Bronchial epithelial cell (primary cell): ENCODE results near the gene ABTB2. TPM values are rescaled to one million over a fixed set of nuclear protein-coding genes. Genes with fewer than 3 reads are reported as not detected.

ENCODE experiments used
- DNase-seq: peaks from one replicate; pipeline ENCODE4 v3.0.0-alpha.2; 2010; ENCODE audit warnings: low read depth
- FAIRE-seq: peaks from 2 replicates; lab custom pipeline; 2011; peaks lifted over from hg19 to GRCh38; lab: Jason Lieb, UNC
- H3K27me3 ChIP-seq: 2 replicates; pipeline ENCODE4 v1.5.1; 2011; ENCODE audit warnings: low read length; ENCODE audit not compliant: control insufficient read depth, insufficient read depth
- H3K36me3 ChIP-seq: 2 replicates; pipeline ENCODE4 v1.5.1; 2011; ENCODE audit warnings: low read length; ENCODE audit not compliant: control insufficient read depth, insufficient read depth
- H3K4me3 ChIP-seq: 2 replicates; pipeline ENCODE4 v1.5.1; 2011; ENCODE audit warnings: mild to moderate bottlenecking, low read depth, low read length, control low read depth
- total RNA-seq: library from RNA; depleted of rRNA; stranded (reverse); fragments of >200 nt; gene quantifications from 2 replicates; pipeline ENCODE4 v1.2.1, GENCODE V29; 2014
- TF ChIP-seq, protein P1 (sequence below): IDR thresholded peaks from 2 replicates; pipeline ENCODE4 v1.5.1; 2011; ENCODE audit warnings: mild to moderate bottlenecking, moderate library complexity, low read length, control low read depth, inconsistent platforms; ENCODE audit not compliant: insufficient read depth, severe bottlenecking

Gene ABTB2
- total RNA-seq, 1 donor from 2014 or later = 0.53 TPM

DNA sequence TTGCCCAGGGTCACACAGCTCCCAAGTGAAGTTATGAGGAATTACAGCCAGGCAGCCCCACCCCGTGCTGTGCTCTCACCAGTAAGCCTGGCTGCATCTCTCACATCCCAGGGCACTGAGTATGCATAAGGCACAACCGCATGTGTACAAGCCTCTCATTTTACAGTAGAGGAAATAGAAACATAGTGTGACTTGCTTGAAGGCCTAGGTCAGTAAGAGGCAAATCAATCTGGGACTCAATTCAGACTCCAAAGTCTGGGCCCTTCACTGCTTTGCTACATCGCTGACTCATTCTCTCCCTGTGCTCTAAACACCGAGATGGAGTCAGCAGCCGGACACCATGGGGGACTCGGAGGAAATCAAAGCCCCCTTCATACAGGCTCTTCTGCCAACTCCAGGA lies 7.9 kb downstream of the ABTB2 start:
- no peak for FAIRE-seq

DNA sequence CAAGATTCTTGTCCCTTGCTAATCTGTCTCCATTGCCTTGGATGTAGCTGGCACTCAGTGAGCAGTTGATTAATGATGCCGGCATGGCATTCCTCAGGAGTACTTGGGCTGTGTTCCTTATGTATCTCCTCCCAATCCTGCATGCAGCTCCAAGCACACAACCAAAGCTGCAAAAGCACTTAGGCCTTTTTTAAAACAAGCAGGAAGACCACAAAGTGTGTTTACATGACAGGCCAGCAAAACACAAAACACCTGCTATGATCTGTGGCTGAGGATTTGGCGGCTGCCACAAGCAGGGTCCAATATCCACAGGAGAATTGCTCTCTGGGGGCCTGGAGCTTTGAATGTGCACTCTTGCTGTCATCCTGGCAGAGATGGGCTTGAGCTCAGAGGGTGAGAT lies 8.9 kb downstream of the ABTB2 start:
- DNase-seq (no peak), FAIRE-seq (no peak)
- no peaks in the 10 kb centered on the region for H3K36me3 ChIP-seq
- H3K27me3 ChIP-seq = no peaks in the 10 kb centered on the region
- H3K4me3 ChIP-seq = no peak overlapping the region
- TF ChIP-seq, protein P1, sequence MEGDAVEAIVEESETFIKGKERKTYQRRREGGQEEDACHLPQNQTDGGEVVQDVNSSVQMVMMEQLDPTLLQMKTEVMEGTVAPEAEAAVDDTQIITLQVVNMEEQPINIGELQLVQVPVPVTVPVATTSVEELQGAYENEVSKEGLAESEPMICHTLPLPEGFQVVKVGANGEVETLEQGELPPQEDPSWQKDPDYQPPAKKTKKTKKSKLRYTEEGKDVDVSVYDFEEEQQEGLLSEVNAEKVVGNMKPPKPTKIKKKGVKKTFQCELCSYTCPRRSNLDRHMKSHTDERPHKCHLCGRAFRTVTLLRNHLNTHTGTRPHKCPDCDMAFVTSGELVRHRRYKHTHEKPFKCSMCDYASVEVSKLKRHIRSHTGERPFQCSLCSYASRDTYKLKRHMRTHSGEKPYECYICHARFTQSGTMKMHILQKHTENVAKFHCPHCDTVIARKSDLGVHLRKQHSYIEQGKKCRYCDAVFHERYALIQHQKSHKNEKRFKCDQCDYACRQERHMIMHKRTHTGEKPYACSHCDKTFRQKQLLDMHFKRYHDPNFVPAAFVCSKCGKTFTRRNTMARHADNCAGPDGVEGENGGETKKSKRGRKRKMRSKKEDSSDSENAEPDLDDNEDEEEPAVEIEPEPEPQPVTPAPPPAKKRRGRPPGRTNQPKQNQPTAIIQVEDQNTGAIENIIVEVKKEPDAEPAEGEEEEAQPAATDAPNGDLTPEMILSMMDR = no peak

More for the DNA sequence above, 7.9 kb downstream of the ABTB2 start:
- TF ChIP-seq, protein P1 = no peak
- Histone ChIP-seq H3K4me3 (no peak overlapping the region), H3K27me3 (no peaks in the 10 kb centered on the region), H3K36me3 (no peaks in the 10 kb centered on the region)
- DNase-seq = no peak

DNA sequence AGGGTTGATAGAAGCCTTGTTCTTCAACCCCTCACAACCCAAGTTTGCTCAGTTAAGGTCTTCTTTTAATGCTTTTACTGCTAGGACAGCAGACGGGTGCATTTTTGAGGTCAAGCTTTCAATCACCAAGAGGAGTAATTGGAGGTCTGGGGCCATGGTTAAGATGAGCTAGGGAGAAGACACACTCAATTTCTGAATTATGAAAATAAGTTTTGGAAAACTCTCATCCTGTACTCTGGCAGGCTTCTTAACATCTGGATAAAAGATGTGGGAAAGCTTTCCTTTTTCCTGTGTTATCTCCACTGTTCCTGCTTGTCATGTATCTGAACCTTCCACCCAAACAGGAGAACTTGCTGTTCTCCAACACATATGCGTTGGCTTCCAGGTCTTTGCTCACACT lies 9.7 kb downstream of the ABTB2 start:
- FAIRE-seq (no peak), DNase-seq (no peak)
- H3K27me3 ChIP-seq = no peaks in the 10 kb centered on the region
- TF ChIP-seq, protein P1 = no peak
- H3K36me3 ChIP-seq = no peaks in the 10 kb centered on the region
- no peak overlapping the region for H3K4me3 ChIP-seq

DNA sequence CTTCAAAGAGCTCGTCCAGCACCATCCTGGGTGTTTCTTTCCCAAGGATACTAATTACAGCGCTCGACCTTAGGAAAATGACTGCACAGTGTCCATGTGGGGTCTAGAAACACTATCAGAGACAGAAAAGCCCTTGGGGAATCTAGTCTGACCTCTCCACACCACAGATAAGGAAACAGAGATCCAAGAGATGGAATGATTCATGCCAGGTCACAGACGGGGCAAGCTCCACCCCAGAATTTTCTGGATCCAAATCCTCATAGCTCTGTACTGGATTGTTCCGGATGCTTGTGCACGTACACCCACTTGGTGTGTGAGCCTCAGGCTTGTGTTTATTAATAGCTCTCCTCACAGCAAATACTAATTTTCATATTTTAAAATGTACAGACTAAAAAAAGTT lies 11.3 kb downstream of the ABTB2 start:
- peak; percentile 39 for DNase-seq
- Histone ChIP-seq H3K4me3 (no peak overlapping the region), H3K36me3 (no peaks in the 10 kb centered on the region), H3K27me3 (no peaks in the 10 kb centered on the region)
- TF ChIP-seq, protein P1 = no peak
- FAIRE-seq = no peak

DNA sequence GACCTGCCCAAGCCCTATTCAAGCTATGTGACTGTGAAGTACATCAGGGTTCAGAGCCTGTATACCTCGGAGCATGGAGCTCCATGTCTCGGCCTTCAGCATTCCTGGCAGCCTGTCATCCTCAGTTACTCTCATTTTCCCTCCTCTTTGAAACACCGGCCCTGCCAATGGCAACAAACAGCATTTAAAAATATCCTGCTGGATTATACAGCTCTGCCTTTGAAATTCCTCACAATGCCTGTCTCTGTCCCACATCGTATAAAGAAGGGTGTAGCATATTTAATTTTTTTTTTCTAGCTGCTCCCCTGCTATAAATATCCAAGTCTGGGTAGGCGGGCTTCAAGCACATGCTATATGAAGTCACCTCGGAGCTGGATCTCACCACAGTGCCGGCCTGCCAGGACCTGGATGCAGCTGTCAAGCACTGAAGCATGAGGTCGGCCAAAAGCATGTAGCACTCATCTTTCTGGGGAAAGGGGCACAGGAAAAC lies 11.8 kb downstream of the ABTB2 start:
- Histone ChIP-seq H3K27me3 (no peaks in the 10 kb centered on the region), H3K4me3 (no peak overlapping the region), H3K36me3 (no peaks in the 10 kb centered on the region)
- FAIRE-seq (no peak), DNase-seq (no peak)
- TF ChIP-seq, protein P1 = no peak

DNA sequence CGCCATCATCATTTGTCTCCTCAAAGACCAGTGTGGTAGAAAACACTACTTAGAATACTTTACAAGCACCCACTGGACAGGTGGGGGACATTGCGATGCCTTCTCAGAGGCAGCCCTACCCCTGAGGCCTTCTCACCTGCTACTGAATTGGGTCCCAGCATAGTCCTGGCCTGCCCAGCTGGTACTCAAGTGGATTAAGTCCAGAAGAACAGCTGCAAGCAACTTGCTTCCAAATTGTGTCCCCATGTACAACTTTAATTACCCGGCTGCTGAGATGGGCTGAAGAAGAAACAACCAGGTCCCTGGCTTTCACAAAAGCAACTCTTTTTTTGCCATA lies 12.3 kb downstream of the ABTB2 start:
- Histone ChIP-seq H3K27me3 (no peaks in the 10 kb centered on the region), H3K4me3 (no peak overlapping the region), H3K36me3 (no peaks in the 10 kb centered on the region)
- no peak for DNase-seq
- FAIRE-seq = no peak
- TF ChIP-seq, protein P1 = no peak
